Activated CD4-positive, alpha-beta T cell treated with anti-CD3 and anti-CD28 coated beads, Interleukin-2, amount 50 U/mL, for 4 hours (primary cell): Measurements from ENCODE around the gene DDX42.

Source experiments
- DNase-seq, 2 experiments: peaks; one replicate each; pipeline ENCODE4 v3.0.0-alpha.2; 2020

Gene DDX42, protein sequence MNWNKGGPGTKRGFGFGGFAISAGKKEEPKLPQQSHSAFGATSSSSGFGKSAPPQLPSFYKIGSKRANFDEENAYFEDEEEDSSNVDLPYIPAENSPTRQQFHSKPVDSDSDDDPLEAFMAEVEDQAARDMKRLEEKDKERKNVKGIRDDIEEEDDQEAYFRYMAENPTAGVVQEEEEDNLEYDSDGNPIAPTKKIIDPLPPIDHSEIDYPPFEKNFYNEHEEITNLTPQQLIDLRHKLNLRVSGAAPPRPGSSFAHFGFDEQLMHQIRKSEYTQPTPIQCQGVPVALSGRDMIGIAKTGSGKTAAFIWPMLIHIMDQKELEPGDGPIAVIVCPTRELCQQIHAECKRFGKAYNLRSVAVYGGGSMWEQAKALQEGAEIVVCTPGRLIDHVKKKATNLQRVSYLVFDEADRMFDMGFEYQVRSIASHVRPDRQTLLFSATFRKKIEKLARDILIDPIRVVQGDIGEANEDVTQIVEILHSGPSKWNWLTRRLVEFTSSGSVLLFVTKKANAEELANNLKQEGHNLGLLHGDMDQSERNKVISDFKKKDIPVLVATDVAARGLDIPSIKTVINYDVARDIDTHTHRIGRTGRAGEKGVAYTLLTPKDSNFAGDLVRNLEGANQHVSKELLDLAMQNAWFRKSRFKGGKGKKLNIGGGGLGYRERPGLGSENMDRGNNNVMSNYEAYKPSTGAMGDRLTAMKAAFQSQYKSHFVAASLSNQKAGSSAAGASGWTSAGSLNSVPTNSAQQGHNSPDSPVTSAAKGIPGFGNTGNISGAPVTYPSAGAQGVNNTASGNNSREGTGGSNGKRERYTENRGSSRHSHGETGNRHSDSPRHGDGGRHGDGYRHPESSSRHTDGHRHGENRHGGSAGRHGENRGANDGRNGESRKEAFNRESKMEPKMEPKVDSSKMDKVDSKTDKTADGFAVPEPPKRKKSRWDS

DNA sequence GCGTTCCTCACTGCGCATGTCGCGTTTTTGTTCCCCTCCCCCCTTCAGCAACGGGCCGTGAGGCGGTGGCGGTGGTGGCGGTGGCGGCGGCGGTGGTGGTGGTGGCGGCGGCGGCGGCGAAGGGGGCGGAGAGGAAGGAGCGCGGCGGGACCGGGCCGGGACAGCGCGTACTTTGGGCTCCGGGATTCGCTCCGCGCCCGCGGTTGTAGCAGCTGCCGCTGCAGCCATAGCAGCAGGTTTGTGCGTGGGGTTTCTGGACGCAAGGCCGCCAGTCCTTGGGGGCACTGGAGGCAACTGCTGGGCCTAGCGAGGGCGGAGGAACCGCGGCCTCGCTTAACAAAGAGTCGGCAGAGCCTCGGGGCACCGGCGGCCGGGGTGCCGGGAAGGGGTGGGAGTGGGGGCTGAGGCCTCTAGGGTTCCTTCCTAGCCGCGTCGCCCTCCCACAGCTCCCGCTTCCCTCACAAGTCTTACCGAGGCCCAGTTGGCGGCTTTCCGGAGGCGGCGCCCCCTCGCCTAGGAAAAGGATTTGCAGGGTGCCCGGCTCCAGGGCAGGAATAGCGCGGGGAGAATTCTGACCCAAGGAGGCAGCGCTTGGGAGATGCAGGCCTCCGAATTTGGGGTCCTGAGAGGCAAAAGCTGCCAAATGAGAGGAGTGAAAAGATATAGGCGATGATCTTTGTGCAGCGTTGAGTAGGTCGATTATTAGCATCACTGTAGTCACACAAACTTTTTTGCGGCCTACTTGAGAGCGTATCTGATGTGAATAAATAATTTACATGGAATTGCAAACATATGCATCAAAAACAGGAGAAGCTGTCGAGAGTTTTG, at the start of gene DDX42:
Gene DDX42, plus strand, starts transcription at position 30 of the 828 bp plus-strand sequence. CDS start 12,880 bp downstream, outside the sequence.
- DNase-seq = peak; percentile 89 to 90

DNA sequence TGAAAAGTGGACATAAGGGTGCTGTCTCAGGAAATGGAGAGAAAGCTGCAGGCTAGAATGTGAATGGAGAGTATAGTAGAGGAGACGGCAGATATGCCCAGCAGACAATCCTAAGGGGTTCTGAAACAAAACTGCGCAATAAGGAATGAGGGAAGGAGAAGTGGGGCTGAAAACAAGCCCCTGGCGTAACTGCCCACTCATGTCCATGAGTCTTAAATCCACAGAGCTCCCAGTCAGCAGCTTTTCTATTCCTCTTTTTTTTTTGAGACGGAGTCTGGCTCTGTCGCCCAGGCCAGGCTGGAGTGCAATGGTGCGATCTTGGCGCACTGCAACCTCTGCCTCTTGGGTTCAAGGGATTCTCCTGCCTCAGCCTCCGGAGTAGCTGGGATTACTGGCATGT, 38.3 kb upstream of the DDX42 start:
- no peak for DNase-seq

DNA sequence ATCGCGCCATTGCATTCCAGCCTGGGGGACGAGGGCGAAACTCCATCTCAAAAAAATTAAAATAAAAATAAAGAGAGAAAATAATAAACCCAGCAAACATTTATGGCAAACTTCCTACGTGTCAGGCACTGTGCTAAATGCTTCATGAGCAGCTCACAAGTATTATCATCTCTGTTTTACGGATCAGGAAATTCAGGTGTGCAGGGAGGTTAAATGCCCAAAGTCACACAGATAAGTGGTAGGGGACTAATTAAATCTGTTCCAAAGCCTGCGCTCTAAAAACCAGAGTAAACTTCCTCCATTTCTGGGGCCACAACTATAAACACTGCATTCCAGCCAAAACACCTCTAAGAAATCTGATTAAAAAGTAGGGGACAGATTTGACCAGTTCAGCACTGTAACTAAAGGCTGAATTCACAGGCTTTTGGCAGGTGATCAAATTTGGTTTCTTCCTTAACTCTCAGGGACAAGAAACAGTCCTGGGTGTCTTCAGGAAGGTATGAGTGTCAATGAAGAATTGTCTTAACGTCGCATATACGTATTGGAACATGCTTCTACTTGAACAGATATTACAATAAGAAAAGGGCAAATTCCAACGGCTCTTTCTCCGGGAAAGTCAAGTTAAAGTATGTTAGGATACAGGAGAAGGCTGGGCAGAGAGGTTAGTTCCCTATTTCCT, 33.4 kb upstream of the DDX42 start:
- no peak for DNase-seq

DNA sequence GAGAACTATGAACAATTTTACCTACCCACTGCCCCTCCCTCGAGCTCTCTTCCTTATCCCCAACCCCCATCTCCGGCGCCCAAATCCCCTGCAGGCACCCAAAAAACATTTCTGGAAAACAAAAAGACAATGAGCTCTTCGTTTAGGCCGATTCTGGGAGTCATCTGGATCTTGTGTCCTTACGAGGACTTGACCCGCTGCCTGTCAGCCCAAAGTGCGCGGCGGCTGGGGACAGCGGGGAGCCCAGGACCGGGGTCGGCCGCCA, 32.9 kb upstream of the DDX42 start:
- no peak for DNase-seq

DNA sequence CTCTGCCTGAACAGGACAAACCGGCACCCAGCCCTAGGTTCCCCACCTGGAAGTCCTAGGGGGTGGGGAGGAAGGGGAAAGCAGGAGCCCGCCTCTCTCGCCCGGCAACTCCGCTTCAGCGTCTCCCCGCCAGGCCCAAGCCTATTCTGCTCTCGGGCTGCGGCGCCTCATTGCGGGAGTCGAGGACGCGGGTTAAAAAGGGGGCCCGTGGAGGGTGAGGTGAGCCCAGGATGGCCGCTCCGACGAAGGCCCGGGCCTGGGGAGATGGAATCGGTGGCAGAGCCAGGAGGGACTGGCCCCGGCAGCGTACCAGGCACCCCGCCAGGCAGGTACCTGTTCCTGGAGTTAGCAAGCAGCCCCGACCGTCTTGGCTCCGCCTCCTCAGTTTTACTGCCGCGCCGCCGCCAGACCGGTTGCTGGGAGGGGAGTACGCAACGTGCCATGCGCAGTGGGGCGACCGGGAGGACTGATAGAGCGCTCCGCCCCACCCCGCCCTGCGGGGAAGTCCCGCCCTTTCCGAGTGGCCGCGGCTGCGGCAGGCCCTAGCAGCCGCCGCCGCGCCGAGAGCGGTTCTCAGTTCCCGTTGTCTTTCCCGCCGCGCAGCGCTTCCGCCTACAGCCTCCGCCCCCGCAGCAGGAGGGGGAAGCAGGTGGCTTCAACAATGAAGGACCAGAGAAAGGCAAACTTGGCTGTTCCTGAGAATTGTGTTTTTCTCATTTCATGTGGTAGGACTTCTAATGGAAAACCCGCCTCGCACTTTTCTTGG, 32.4 kb upstream of the DDX42 start, which contains the start of gene STRADA:
Gene STRADA, minus strand, starts transcription at position 392 of the 766 bp plus-strand sequence. CDS start 13,430 bp downstream, outside the sequence.
- DNase-seq = peak; percentile 98 to 99

DNA sequence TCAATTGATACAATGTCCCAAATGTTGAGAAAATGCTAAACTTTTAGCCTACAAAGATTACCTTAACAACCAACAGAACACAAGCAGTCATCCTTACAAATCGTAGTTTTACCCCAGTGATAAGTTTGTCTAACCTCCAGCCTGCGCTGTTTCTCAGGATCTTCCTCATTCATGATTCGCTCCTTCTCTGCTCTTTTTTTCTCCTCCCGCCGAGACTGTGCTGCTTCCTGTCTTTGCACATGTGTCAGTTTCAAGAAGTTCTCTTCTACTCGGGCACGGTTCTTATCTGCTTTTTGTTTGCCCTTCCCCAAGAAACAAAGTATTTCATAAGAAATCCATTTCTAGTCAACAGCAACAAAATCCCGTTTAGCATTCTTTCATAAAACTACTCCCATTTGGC, 22.2 kb upstream of the DDX42 start:
- no peak for DNase-seq

DNA sequence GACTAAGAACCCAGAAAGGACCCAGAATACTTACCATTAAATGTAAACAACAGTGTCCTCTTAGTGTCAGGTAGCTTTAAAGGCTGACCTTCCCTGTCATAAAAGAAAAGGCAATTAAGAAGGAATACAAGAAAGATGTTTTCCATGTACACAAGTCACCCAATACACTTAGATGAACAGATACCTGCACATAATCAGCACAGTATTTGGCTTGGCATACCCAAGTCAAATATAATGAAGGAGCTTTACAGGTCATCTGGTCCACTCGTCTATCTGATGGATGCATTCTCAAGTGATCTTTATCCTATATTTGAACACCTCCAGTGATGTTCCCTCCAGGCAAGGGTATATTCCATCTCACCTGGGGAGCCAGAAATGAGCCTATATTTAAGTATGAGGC, 21.3 kb upstream of the DDX42 start:
- no peak for DNase-seq

DNA sequence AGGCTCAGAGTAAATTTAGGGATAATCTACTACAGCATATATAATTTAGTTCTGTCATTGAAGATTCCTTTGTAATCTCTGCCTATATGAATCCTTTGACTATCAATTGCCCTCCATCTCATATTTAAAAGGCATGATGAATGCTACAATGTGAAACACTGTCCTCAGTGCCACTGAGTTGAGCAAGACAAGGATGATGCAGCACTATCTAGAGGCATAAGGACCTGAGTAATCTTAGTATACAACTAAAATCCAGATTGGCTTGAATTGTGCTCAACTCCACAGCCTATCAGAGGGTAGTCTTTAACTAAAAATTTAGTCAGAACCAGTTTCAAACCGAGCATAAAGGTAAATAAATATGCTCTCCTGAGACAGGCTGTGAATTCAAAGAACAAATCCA, 20.8 kb upstream of the DDX42 start:
- no peak for DNase-seq

DNA sequence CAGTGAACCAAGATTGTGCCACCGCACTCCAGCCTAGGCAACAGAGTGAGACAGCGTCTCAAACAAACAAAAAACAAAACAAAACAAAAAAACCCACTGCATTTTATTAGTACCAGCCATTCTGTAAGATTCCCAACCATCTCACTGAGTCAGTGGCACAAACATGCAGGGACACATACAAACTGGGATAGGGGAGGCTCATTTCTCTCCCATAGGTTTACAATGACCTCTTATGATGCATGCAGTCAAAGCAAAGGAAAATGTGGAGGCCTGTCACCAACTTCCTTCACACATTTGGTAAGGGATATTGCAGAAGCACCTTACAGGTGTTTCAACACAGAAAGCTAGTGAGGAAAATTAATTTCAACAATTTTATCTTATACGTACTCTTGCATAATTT, 19.9 kb upstream of the DDX42 start:
- DNase-seq = no peak

DNA sequence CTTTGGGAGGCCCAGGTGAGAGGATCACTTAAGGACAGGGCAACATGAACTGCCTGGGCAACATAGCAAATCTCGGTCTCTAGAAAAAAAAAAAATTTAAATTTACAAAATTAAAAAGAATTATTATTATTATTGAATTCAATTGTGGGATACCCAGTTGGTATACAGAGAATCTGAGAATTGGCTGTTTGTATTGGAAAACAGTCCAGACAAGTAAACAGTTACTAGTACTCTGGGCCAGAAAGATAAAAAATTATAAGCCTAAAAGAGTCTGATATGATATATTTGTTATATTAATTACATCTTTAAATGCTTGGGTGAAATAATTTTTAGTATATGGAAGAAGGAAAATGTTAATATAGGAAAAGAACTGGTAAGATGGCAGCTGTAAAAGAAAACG, 15.5 kb upstream of the DDX42 start:
- no peak for DNase-seq

DNA sequence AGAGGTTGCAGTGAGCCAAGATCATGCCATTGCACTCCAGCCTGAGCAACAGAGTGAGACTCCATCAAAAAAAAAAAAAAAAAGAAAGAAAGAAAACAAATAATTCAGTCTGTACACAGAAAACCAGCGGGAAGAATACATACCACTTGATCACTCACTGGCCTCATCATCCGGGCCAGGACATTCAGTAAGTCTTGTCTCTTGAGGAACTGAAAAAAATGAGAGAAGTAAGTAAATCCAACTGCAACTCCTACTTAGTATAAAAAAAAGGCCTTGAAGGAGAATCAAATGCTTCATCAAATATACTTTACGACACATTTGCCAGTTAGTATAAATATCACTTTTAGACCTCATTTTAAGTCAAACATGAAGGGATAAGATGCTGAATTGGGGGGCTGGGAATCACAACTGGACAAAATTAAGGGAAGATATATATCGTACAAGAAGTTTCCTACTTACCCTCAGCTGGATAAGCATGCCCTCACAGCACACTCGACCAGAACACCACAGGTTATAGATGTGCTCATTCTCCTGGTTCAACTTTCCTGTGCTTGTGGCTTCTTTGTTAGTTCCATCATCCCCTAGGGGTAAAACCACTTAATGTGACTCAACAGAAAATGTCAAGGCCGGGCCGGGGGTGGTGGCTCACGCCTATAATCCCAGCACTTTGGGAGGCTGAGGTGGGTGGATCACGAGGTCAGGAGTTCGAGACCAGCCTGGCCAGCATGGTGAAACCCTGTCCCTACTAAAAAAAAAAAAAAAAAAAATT, 13.0 kb upstream of the DDX42 start:
- DNase-seq = no peak

DNA sequence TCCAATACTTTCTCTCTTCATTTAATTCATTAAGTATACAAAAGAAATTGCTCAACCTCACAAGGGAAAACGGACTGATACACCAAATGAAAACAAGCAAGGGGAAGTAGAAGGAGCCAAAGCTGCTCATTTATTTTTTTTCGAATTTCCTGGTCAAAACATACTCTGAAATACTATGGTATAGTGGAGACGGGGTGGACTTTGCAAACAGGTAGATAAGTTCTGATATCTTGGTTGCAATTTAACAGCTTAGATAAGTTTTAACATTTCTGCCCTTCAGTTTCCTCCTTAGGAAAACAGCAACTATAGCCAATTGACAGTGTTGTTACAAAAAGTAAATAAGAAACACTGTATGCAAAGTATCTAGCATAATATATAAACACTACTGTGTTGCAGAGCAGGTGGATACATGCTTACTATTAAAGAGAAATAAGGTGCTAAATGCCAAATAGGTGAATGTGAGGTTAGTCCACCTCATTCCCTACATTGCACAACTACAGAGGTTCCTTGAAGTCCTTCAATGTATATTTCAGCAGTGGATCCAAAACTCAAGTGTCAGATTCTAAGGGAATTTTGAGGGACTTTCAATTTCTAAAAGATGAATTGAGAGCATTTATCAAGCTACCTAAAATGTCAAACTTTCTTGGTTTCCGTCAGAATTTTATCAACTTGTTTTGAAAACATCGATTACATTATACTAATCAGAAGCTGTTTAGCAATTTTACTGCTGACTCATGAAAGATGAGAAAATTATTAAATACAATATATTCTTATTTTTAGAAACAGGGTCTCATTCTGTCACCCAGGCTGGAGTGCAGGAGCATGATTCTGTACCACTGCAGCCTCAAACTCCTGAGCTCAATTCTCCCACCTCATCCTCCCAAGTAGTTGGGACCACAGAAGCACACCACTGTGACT, 11.6 kb upstream of the DDX42 start:
- DNase-seq = no peak

DNA sequence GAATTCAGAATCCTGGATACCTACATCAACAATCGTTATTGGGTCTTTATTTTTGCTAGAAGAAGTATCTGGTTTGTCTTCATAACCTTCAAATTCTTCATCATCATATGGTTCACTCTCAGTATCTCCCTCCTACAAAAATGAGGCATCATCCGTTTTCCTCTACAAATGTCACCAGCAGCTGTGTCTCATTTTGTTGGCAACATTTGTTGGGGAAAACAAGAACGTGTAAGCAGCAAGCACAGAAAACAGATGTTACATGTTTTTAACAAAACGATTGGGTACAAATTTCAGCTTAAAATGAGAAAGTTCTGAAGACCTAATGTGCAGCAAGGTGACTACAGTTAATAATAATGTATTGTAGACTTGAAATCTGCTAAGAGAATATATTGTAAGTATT, 9.3 kb upstream of the DDX42 start:
- DNase-seq = no peak

DNA sequence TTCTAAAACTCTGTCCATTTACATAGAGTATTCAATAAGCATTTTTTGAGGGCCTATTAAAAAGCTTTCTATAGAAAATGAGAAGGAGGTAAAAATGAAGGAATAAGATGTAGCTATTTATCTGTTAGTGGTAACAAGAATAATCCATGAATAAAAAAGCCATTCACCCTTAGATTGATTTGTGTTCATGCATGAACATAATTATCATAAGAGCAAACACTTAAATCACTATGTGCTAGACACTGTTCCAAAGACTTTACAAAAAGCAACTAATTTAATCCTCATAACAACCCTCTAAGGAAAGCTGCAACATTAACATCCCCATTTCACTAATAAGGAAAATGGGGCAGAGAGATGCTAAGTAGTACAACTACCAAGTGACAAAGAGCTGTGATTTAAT, 7.2 kb upstream of the DDX42 start:
- no peak for DNase-seq

DNA sequence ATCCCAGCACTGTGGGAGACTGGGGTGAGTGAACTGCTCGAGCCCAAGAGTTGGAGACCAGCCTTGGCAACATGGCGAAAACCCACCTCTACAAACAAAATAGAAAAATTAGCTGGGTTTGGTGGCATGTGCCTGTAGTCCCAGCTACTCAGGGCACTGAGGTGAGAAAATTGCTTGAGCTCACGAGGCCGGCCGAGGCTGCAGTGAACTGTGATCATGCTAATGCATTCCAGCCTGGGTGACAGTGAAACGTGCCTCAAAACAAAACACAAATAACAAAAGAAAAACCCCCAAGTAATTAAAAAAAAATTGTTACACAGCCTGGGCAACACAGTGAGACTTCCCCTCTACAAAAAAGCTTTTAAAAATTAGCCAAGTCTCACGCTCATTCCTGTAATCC, 5.5 kb upstream of the DDX42 start:
- DNase-seq = no peak

DNA sequence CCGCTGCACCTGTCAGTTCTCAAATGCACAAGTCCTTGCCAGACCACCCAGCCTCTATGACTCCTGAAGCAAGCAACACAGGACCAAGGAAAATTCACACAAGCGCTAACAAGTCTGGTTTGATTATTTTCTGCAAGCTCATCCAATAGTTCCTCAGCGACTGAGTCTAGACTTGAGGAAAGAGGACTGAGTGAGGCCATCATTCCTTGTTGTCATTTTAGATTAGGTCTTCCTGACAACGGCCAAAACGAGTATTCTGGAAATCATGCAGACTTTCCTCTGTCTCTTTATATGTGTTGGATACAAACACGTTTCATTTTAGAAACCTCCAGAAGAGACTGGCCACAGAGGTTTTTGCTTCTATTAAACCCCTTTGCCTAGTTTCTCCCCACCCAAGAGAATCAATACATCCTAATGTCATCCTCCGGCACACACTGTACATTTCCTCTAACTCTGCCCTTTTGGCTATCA, 1.1 kb upstream of the DDX42 start:
- DNase-seq = no peak

DNA sequence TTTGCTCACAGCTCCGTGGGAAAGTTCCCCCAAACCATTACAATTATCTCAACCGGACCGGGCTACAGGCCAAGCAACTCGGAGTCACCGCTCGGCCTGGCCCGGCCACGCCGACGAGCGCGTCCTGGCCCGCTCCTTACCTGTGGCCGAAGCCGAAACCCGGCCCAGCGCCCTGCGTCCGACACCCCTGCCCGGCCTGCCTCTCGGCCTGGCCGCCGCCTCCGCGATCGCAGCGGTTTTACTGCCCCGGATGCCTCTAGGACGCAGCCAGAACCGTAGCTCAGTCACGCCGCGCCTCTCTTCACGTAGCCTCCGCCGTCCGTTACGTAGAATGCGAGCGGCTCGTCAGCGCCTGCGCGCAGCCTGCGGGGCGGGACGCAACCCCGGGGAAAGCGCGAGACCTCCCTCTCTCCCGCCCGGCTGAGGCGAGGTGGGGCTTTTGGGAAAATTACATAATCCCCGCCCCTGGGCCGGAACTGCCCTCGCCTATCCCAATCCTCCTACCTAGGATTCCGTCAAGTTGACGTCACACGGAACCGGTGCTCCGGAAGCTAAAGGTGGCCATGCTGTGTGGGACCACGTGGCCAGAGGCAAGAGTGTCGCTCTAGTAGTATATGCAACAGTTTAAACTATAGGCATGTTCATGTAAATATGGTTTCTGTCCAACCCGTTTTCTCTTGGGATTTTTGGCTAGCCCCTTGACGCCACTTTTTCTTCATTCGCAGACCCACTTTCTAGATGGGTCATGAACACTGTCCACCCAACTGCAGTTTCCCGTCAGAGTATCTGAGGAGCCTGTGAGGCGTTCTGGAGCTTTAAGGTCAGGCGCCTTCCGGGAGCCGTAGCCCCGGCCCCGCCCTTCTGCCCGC, 464 bp upstream of the DDX42 start, which contains the start of gene CCDC47:
Gene CCDC47, minus strand, starts transcription at position 326 of the 869 bp plus-strand sequence. CDS start 7,422 bp downstream, outside the sequence.
- peak; percentile 97 to 98 for DNase-seq

DNA sequence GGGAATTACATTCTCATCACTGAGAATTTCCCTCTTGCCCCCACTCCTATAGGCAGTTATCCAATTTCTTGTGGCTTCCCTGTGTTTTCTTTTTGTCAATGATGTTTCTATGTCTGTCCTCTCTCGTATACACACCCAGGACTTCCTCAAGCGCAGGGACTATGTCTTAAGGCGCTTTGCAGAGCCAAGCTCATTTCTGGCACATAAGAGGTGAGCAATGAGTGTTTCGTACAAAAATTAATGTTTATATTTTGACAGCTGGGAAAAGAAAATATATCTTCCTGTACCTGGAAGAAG, 947 bp downstream of the DDX42 start:
- DNase-seq = no peak

DNA sequence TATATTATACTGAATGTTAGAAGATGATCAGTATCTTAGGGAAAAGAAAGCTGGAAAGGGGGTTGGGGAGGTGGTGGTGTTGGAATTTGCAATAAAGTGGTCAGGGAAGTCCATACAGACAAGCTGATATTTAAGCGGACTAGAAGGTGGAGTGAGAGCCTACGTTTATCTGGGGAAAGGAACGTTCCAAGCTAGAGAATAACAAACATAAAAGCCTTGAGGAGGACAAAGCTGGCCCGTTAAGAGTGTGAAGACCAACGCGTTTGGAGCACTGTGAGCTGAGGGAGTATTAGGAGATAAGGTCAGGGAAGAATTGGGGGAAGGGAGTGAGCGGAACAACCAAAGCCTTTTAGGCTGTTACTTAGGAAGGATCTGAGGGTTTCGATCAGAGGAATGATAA, 1.4 kb downstream of the DDX42 start:
- DNase-seq = no peak
